Activated B cell treated with CpG ODN at 0.5 μM for 24 hours (primary cell): ENCODE results near the gene STRN4. TPM values are rescaled to one million over a fixed set of nuclear protein-coding genes. Genes with fewer than 3 reads are reported as not detected.

Experiments used
- ATAC-seq: fragments of 200-7000 bp; cut with Tn5 transposase; one replicate; pipeline ENCODE4 v1.10.0; 2021; ENCODE audit warnings: low read depth, mild to moderate bottlenecking, moderate library complexity
- CTCF ChIA-PET: fragments of 350-600 bp; sonication (Branson Sonifier 250); formaldehyde crosslinking; loops from one replicate; lab custom pipeline; 2021; ENCODE audit warnings: antibody characterized with exemption; lab: Charles Lee
- POLR2A ChIA-PET: fragments of 350-600 bp; sonication (Branson Sonifier 250); formaldehyde crosslinking; loops from one replicate; lab custom pipeline; 2021; ENCODE audit warnings: antibody characterized with exemption; lab: Charles Lee
- DNase-seq: peaks from one replicate; pipeline ENCODE4 v3.0.0; 2022
- H3K27ac Mint-ChIP-seq: one replicate; pipeline ENCODE4 v1.8.0; 2020; ENCODE audit warnings: mixed read lengths
- H3K27me3 Mint-ChIP-seq: one replicate; pipeline ENCODE4 v1.8.0; 2021; ENCODE audit warnings: mixed read lengths
- H3K36me3 Mint-ChIP-seq: one replicate; pipeline ENCODE4 v1.8.0; 2021; ENCODE audit warnings: low read depth, mixed read lengths
- H3K4me1 Mint-ChIP-seq: one replicate; pipeline ENCODE4 v1.8.0; 2021; ENCODE audit warnings: mixed read lengths
- H3K4me3 Mint-ChIP-seq: one replicate; pipeline ENCODE4 v1.8.0; 2020; ENCODE audit warnings: mild to moderate bottlenecking, mixed read lengths
- H3K9me3 Mint-ChIP-seq: one replicate; pipeline ENCODE4 v1.8.0; 2020; ENCODE audit warnings: mixed read lengths
- CTCF ChIP-seq: fragments of 200-600 bp; IDR thresholded peaks from one replicate; pipeline ENCODE4 v1.8.0; 2022; ENCODE audit warnings: antibody characterized with exemption, mild to moderate bottlenecking
- intact Hi-C: fragments of 100-400 bp; cut with micrococcal nuclease; formaldehyde crosslinking; loops from one replicate; pipeline ENCODE4 v1.15.1; 2024
- total RNA-seq: library from RNA; stranded (reverse); gene quantifications from 2 replicates; pipeline ENCODE4 v1.2.3, GENCODE V29; 2022

Gene STRN4
- total RNA-seq, 1 donor from 2014 or later, result 90.4 TPM

- Mint-ChIP-seq H3K4me3 (peak overlapping the region; percentile 94), H3K9me3 (no peaks in the 10 kb centered on the region), H3K36me3 (peaks cover 35% of the 10 kb centered on the region), H3K27ac (no peak overlapping the region), H3K27me3 (no peaks in the 10 kb centered on the region), H3K4me1 (peaks cover 61% of the 10 kb centered on the region)
- intact Hi-C loops, result no loop called here
- DNase-seq (no peak), ATAC-seq (no peak)
- POLR2A ChIA-PET, result interaction anchor here (1.2 to 1.6 kb wide), 2 partner anchors 26 to 30 kb away, joined by 3 to 5 read pairs; no protein-coding TSS in a partner anchor
- TF ChIP-seq CTCF, result no peak
- CTCF ChIA-PET, result interaction anchor here (1.1 kb wide), 2 partner anchors 10 to 17 kb away, joined by 3 to 5 read pairs; no protein-coding TSS in a partner anchor
Measured at GRCh38 chr19:46744005-46744691, 2.1 kb downstream of the STRN4 start.

DNA sequence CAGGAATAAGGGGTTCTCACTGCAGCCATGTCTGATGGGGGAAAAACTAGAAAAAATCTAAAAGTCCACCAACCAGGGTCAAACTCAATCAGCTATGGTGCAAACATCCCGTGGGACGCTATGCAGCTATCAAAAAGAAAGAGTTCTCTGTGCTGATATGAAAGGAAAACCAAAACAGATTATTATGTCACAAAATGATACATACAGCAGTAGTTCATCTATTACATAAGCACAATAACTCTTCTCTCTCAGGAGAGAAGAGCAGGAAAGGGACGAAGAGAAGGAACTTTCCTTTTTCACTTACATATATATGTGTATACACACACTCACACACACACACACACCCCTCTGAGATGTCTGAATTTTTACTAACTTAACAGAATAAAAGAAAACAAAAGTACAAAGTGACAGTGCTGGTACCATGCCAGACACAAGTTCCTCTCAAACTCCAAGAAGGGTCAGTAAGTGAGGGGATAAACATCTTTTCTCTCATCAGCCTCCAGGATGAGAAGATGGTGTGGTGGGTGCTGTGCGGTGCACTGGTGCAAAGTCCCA is 3.2 kb downstream of the STRN4 start:
- ChIA-PET POLR2A (interaction anchor here (1.2 kb wide), 1 partner anchor 25 kb away, joined by 3 read pairs; no protein-coding TSS in a partner anchor), CTCF (interaction anchor here (0.6 kb wide), 1 partner anchor 106 kb away, joined by 3 read pairs; no protein-coding TSS in a partner anchor)
- Mint-ChIP-seq H3K36me3 (peaks cover 38% of the 10 kb centered on the region), H3K4me1 (peaks cover 57% of the 10 kb centered on the region), H3K27ac (no peak overlapping the region), H3K27me3 (no peaks in the 10 kb centered on the region), H3K4me3 (peak overlapping the region; percentile 24), H3K9me3 (no peaks in the 10 kb centered on the region)
- intact Hi-C loops, result no loop called here
- DNase-seq (no peak), ATAC-seq (no peak)
- TF ChIP-seq CTCF, result no peak

DNA sequence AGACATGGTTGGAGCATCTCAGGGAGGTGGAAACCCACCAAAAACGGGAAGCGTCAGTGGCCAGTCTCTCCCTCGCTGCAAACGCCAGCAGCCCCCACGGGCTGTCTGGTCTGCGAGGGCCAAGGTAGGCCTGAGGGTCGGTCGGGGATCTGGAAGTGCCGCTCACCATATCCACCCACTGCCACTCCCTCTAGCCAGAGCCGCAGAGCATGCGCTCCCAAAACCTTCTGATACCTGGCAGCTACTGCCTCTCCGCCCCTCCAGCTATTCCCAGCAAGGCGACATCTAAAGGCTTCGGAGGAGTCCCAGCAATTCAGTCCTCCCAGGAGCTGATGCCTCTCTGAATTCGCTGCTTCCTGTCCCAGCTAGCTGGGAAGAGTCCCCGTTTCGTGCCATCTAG is 4.8 kb downstream of the STRN4 start:
- H3K4me3 Mint-ChIP-seq, result no peak overlapping the region
- no peak for ATAC-seq
- H3K27me3 Mint-ChIP-seq, result no peaks in the 10 kb centered on the region
- intact Hi-C loops, result no loop called here
- H3K27ac Mint-ChIP-seq, result no peak overlapping the region
- ChIA-PET POLR2A (interaction anchor here (0.6 to 1.2 kb wide), 5 partner anchors 25 to 174 kb away, joined by 3 to 11 read pairs (median 6); partner anchors contain the start of genes PRKD2 and SLC1A5), CTCF (interaction anchor here (0.6 to 1.1 kb wide), 4 partner anchors 10 to 99 kb away, joined by 3 to 6 read pairs (median 5); no protein-coding TSS in a partner anchor)
- H3K9me3 Mint-ChIP-seq, result no peaks in the 10 kb centered on the region
- peaks cover 54% of the 10 kb centered on the region for H3K36me3 Mint-ChIP-seq
- peaks cover 48% of the 10 kb centered on the region for H3K4me1 Mint-ChIP-seq
- no peak for TF ChIP-seq CTCF
- no peak for DNase-seq

DNA sequence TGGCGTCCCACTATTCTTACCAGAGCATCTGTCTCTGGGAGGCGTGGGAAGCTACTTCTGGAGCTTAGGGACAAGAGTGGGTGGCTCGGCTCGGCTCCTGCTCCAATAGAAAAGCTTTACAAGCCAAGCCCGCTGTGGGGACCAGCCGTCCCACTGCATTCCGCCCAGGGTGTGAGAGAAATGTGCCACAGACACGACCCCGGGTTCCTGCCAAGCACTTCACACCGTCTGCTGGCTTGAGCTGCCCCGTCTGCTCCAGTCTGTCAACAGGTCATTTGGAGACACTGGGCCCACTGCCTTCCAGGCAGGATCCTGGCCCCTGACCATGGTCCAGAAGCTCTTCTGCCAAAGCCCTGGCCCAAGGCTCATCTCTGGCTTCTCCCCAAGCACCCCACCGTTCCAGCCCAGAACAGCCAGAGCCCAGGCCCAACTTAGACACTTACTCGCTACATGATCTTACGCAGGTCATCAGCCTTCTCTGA is 6.9 kb downstream of the STRN4 start:
- DNase-seq (no peak), ATAC-seq (no peak)
- Mint-ChIP-seq H3K9me3 (no peaks in the 10 kb centered on the region), H3K4me3 (no peak overlapping the region), H3K36me3 (peaks cover 53% of the 10 kb centered on the region), H3K4me1 (peaks cover 35% of the 10 kb centered on the region), H3K27me3 (no peaks in the 10 kb centered on the region), H3K27ac (no peak overlapping the region)
- CTCF ChIA-PET, result no interaction called here
- no peak for TF ChIP-seq CTCF
- intact Hi-C loops, result no loop called here
- POLR2A ChIA-PET, result interaction anchor here (0.6 to 0.7 kb wide), 2 partner anchors 14 to 23 kb away, joined by 3 to 4 read pairs; no protein-coding TSS in a partner anchor

DNA sequence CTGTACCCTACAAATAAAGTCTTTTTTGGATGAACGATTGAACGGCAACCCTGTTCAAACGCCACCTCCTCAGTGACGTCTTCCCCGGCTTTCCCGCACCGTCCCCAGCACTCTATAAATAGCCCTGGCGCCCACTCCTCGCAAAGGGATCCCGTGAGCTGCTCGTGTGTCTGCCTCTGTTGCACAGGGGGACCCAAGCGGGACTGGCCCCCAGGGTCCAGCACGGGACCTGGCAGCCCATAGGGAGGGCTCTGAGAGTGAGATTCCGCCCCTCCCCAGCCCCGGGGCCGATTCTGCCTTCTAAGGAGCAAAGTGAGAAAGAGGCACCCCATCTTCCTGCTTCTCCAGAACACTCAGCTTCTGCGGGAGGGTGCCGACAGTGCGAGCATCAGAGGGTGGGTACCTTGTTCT is 8.5 kb downstream of the STRN4 start:
- no peaks in the 10 kb centered on the region for H3K9me3 Mint-ChIP-seq
- POLR2A ChIA-PET, result interaction anchor here (1.1 kb wide), 1 partner anchor 15 kb away, joined by 3 read pairs; no protein-coding TSS in a partner anchor
- H3K4me3 Mint-ChIP-seq, result no peak overlapping the region
- intact Hi-C loops, result no loop called here
- H3K36me3 Mint-ChIP-seq, result peaks cover 67% of the 10 kb centered on the region
- DNase-seq (no peak), ATAC-seq (no peak)
- CTCF ChIA-PET, result interaction anchor here (1.1 kb wide), 1 partner anchor 9 kb away, joined by 4 read pairs; no protein-coding TSS in a partner anchor
- H3K27me3 Mint-ChIP-seq, result no peaks in the 10 kb centered on the region
- H3K4me1 Mint-ChIP-seq, result peaks cover 21% of the 10 kb centered on the region
- TF ChIP-seq CTCF, result no peak
- no peak overlapping the region for H3K27ac Mint-ChIP-seq
